Endothelial cell of umbilical vein (primary cell): Measurements from ENCODE around the gene B3GALNT2. TPM values are rescaled to one million over a fixed set of nuclear protein-coding genes. Genes with fewer than 3 reads are reported as not detected.

Experiments
- BruUV-seq: library from RNA; stranded (reverse); fragments of 400-500 nt; replicated peaks from 2 replicates; lab custom pipeline; 2021; lab: Mats Ljungman, UMichigan
- CTCF ChIA-PET: fragments of 300-600, 350-600 bp; sonication (Branson Sonifier 250); formaldehyde crosslinking; loops from one replicate; lab custom pipeline; 2021; ENCODE audit warnings: antibody characterized with exemption, inconsistent platforms; lab: Charles Lee
- POLR2A ChIA-PET: fragments of 300-600, 350-600 bp; sonication (Branson Sonifier 250); formaldehyde crosslinking; loops from one replicate; lab custom pipeline; 2021; ENCODE audit warnings: antibody characterized with exemption, inconsistent platforms; lab: Charles Lee
- DNase-seq: peaks from one replicate; pipeline ENCODE4 v3.0.0-alpha.2; 2011; ENCODE audit warnings: low read depth, low spot score
- FAIRE-seq: peaks from 2 replicates; lab custom pipeline; 2011; peaks lifted over from hg19 to GRCh38; lab: Jason Lieb, UNC
- H2AFZ ChIP-seq: 2 replicates; pipeline ENCODE4 v1.6.0; 2012; ENCODE audit warnings: low read depth, low read length, control low read depth, inconsistent platforms
- H3K27ac ChIP-seq: 2 replicates; pipeline ENCODE4 v1.5.1; 2011; ENCODE audit warnings: low read depth, mild to moderate bottlenecking, control low read depth, low read length, moderate library complexity; ENCODE audit not compliant: insufficient read depth
- H3K27me3 ChIP-seq, 2 experiments: 2 replicates each; pipeline versions ENCODE4 v1.6.0 to v1.6.1; 2011; ENCODE audit warnings: low read length in 2 of 2, mixed read lengths in 1 of 2; ENCODE audit not compliant: control insufficient read depth in 2 of 2, insufficient read depth in 2 of 2
- H3K36me3 ChIP-seq, 2 experiments: 2 replicates in 1 of 2; 3 replicates in 1 of 2; pipeline ENCODE4 v1.5.1; 2011; ENCODE audit warnings: low read length in 2 of 2, mild to moderate bottlenecking in 1 of 2, moderate library complexity in 1 of 2; ENCODE audit not compliant: control insufficient read depth in 2 of 2, insufficient read depth in 2 of 2; ENCODE audit errors: extremely low read depth in 1 of 2
- H3K4me1 ChIP-seq: 3 replicates; pipeline ENCODE4 v1.5.1; 2011; ENCODE audit warnings: mild to moderate bottlenecking, low read length; ENCODE audit not compliant: control insufficient read depth, insufficient read depth; ENCODE audit errors: extremely low read depth
- H3K4me2 ChIP-seq: 2 replicates; pipeline ENCODE4 v1.6.1; 2011; ENCODE audit warnings: low read length, control low read depth, mixed read lengths; ENCODE audit not compliant: insufficient read depth
- H3K4me3 ChIP-seq, 3 experiments: fragments of 200-600 bp in 1 of 3; sonication (generic), shearing (Covaris generic) in 1 of 3; replicated peaks in 1 of 3; 2 replicates each; pipeline ENCODE4 v1.5.1; 2011 to 2016; ENCODE audit warnings: control low read depth in 3 of 3, low read length in 3 of 3, mild to moderate bottlenecking in 2 of 3, inconsistent platforms in 1 of 3, low read depth in 1 of 3, moderate library complexity in 1 of 3; ENCODE audit not compliant: insufficient read depth in 1 of 3
- H3K79me2 ChIP-seq: 2 replicates; pipeline ENCODE4 v1.6.0; 2012; ENCODE audit warnings: low read length, inconsistent platforms; ENCODE audit not compliant: control insufficient read depth, insufficient read depth
- H3K9ac ChIP-seq: replicated peaks from 2 replicates; pipeline ENCODE3; 2011; ENCODE audit warnings: low read length, control low read depth; ENCODE audit not compliant: insufficient read depth; ENCODE audit errors: extremely low read depth
- H3K9me1 ChIP-seq: replicated peaks from 3 replicates; pipeline ENCODE4 v1.6.0; 2011; ENCODE audit warnings: mild to moderate bottlenecking, low read length; ENCODE audit not compliant: control insufficient read depth, insufficient read depth; ENCODE audit errors: extremely low read depth
- H3K9me3 ChIP-seq: replicated peaks from 2 replicates; pipeline ENCODE4 v1.5.1; 2012; ENCODE audit warnings: low read length, inconsistent platforms; ENCODE audit not compliant: control insufficient read depth, insufficient read depth
- H4K20me1 ChIP-seq: replicated peaks from 2 replicates; pipeline ENCODE3; 2011; ENCODE audit warnings: mild to moderate bottlenecking, low read length; ENCODE audit not compliant: control insufficient read depth, insufficient read depth; ENCODE audit errors: extremely low read depth
- EZH2 ChIP-seq: IDR thresholded peaks from 2 replicates; pipeline ENCODE4 v1.6.1; 2012; ENCODE audit warnings: borderline replicate concordance, low read depth, mild to moderate bottlenecking, moderate library complexity, low read length, inconsistent platforms; ENCODE audit not compliant: severe bottlenecking
- FOS ChIP-seq: IDR thresholded peaks from 2 replicates; pipeline ENCODE4 v1.6.1; 2011; ENCODE audit warnings: mild to moderate bottlenecking, low read length, moderate library complexity, borderline replicate concordance; ENCODE audit not compliant: insufficient read depth
- GATA2 ChIP-seq: IDR thresholded peaks from 2 replicates; pipeline ENCODE4 v1.7.0; 2011; ENCODE audit warnings: low read depth, mild to moderate bottlenecking, moderate library complexity, mixed read lengths, low read length; ENCODE audit not compliant: insufficient read length, insufficient read depth
- JUN ChIP-seq: IDR thresholded peaks from 2 replicates; pipeline ENCODE4 v1.6.1; 2011; ENCODE audit warnings: borderline replicate concordance, low read depth; ENCODE audit not compliant: insufficient read length, insufficient read depth
- MAX ChIP-seq: IDR thresholded peaks from 2 replicates; pipeline ENCODE4 v1.6.1; 2011; ENCODE audit not compliant: insufficient read depth, insufficient read length
- MYC ChIP-seq: IDR thresholded peaks from one replicate; pipeline ENCODE4 v1.6.1; 2011; ENCODE audit warnings: mild to moderate bottlenecking, low read depth, low read length
- POLR2A ChIP-seq: IDR thresholded peaks from 2 replicates; pipeline ENCODE4 v1.6.1; 2012; ENCODE audit warnings: low read depth, mild to moderate bottlenecking, control low read depth, low read length
- POLR2AphosphoS5 ChIP-seq: IDR thresholded peaks from 2 replicates; pipeline ENCODE4 v1.6.1; 2012; ENCODE audit warnings: low read depth, mild to moderate bottlenecking, control low read depth, low read length, moderate library complexity; ENCODE audit not compliant: insufficient read depth
- dilution Hi-C: fragments of 300-500 bp; cut with MboI; formaldehyde crosslinking; loops from one replicate; pipeline ENCODE4 v1.15.0; 2019; ENCODE audit warnings: low sequenced_read_pairs; ENCODE audit not compliant: extremely low pct_ligation_motif_present
- intact Hi-C: fragments of 100-400 bp; cut with micrococcal nuclease; formaldehyde crosslinking; loops from one replicate; pipeline ENCODE4 v1.10.0; 2022
- polyA plus RNA-seq, 4 experiments: library from polyadenylated mRNA; depleted of rRNA in 3 of 4; stranded (reverse) in 3 of 4; unstranded in 1 of 4; fragments of >200 nt; gene quantifications; 2 replicates each; pipeline versions ENCODE4 v1.2.1 to v1.2.3, GENCODE V29; 2011 to 2012; ENCODE audit warnings: missing spikeins in 1 of 4
- total RNA-seq: library from RNA; stranded (reverse); gene quantifications from 2 replicates; pipeline ENCODE4 v1.2.3, GENCODE V29; 2021
- TF ChIP-seq, protein P1 (sequence below), 2 donors: IDR thresholded peaks; 1 replicate in 1 of 2; 2 replicates in 1 of 2; pipeline ENCODE4 v1.5.1; 2011; ENCODE audit warnings: low read length in 2 of 2, mild to moderate bottlenecking in 2 of 2, moderate library complexity in 2 of 2, control low read depth in 1 of 2, inconsistent platforms in 1 of 2, low read depth in 1 of 2; ENCODE audit not compliant: insufficient read depth in 1 of 2; ENCODE audit errors: extremely low read depth in 1 of 2

Gene B3GALNT2
- total and polyA plus RNA-seq, 2 donors (not counting 3 experiments of a cell fraction or from before 2014, with no cell fraction given): 12.0 to 32.2 TPM

DNA sequence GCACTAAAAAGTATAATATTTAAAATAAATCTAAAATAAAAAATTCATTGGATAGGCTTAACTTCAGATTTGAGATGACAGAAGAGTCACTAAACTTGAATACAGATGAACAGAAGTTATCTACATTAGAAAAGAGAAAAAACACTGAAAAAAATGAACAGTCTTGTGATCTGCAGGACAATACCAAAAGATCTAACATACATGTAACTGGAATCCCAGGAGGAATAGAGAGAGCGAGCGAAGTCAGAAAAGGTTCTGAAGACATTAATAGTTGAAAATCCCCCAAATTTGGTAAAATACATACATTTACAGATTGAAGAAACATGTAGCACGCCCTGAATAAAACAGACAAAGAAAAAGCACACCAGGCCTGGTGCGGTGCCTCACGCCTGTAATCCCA, 21.2 kb downstream of the B3GALNT2 start:
- DNase-seq (no peak), FAIRE-seq (no peak)
- TF ChIP-seq MAX: no peak
- TF ChIP-seq POLR2A: no peak
- TF ChIP-seq FOS: no peak
- TF ChIP-seq GATA2: no peak
- no peak for TF ChIP-seq EZH2
- no peak for TF ChIP-seq JUN
- TF ChIP-seq POLR2AphosphoS5: no peak
- TF ChIP-seq, protein P1, sequence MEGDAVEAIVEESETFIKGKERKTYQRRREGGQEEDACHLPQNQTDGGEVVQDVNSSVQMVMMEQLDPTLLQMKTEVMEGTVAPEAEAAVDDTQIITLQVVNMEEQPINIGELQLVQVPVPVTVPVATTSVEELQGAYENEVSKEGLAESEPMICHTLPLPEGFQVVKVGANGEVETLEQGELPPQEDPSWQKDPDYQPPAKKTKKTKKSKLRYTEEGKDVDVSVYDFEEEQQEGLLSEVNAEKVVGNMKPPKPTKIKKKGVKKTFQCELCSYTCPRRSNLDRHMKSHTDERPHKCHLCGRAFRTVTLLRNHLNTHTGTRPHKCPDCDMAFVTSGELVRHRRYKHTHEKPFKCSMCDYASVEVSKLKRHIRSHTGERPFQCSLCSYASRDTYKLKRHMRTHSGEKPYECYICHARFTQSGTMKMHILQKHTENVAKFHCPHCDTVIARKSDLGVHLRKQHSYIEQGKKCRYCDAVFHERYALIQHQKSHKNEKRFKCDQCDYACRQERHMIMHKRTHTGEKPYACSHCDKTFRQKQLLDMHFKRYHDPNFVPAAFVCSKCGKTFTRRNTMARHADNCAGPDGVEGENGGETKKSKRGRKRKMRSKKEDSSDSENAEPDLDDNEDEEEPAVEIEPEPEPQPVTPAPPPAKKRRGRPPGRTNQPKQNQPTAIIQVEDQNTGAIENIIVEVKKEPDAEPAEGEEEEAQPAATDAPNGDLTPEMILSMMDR (IDR thresholded peaks at IDR 0.05; ENCODE audit: extremely low read depth in 1 of 2, insufficient read depth in 1 of 2, low read depth in 1 of 2, low read length in 2 of 2): no peak
- TF ChIP-seq MYC: no peak
- Histone ChIP-seq H3K9me3 (no peaks in the 10 kb centered on the region), H3K4me2 (no peak overlapping the region), H3K4me3 (no peak overlapping the region), H3K27ac (no peak overlapping the region), H3K4me1 (peaks cover 10% of the 10 kb centered on the region), H4K20me1 (no peaks in the 10 kb centered on the region), H3K27me3 (no peaks in the 10 kb centered on the region), H3K9ac (no peak overlapping the region), H3K36me3 (peaks cover 4 to 5% of the 10 kb centered on the region in 2 experiments), H2AFZ (no peak overlapping the region), H3K9me1 (no peaks in the 10 kb centered on the region), H3K79me2 (no peaks in the 10 kb centered on the region)
- intact Hi-C loops (no loop called here), dilution Hi-C loops (no loop called here)
- no TSS peak for BruUV-seq
- POLR2A ChIA-PET: no interaction called here
- CTCF ChIA-PET: interaction anchor here (0.5 kb wide), 1 partner anchor 11 kb away, joined by 3 read pairs; no protein-coding TSS in a partner anchor
